Colonic mucosa (tissue), 4 donors: ENCODE measurements around the gene MSH3. TPM values are rescaled to one million over a fixed set of nuclear protein-coding genes. Genes with fewer than 3 reads are reported as not detected.

Experiments used
- DNase-seq: peaks from one replicate; pipeline ENCODE4 v3.0.0-alpha.2; 2020
- H3K27ac ChIP-seq: fragments of 200-600 bp; one replicate; pipeline ENCODE4 v1.8.0; 2021
- H3K27me3 ChIP-seq: fragments of 200-600 bp; one replicate; pipeline ENCODE4 v1.8.0; 2021
- H3K36me3 ChIP-seq: fragments of 200-600 bp; one replicate; pipeline ENCODE4 v1.8.0; 2021
- H3K4me1 ChIP-seq: fragments of 200-600 bp; one replicate; pipeline ENCODE4 v1.8.0; 2021; ENCODE audit warnings: mild to moderate bottlenecking
- H3K4me3 ChIP-seq: fragments of 200-600 bp; one replicate; pipeline ENCODE4 v1.8.0; 2021
- H3K9ac ChIP-seq, 2 donors: one replicate each; pipeline ENCODE4 v1.7.0; 2013; ENCODE audit warnings: control low read depth in 2 of 2, low read depth in 2 of 2, low read length in 2 of 2
- H3K9me3 ChIP-seq: fragments of 200-600 bp; one replicate; pipeline ENCODE4 v1.8.0; 2021
- intact Hi-C: fragments of 100-400 bp; cut with DNase I; formaldehyde crosslinking; loops from one replicate; pipeline ENCODE4 v1.14.1; 2022
- total RNA-seq, 2 donors: library from RNA; stranded (reverse); fragmentation: NEBNext Ultra II Directional in 1 of 2; extraction: Animal tissue kit (Norgen Biotek cat#: 25700) in 1 of 2; gene quantifications; one replicate each; pipeline ENCODE4 v1.2.1, GENCODE V29; 2021
- TF ChIP-seq, protein P1 (sequence below): fragments of 200-600 bp; IDR thresholded peaks from one replicate; pipeline ENCODE4 v1.8.0; 2022; ENCODE audit warnings: antibody characterized with exemption, mild to moderate bottlenecking
- donor health status: healthy.
- donor health status: DM: no; HTN: no; CAD: no.
- donor health status: DM: no; HTN: no; CAD: no.

MSH3 gene
- total RNA-seq, 2 donors from 2014 or later, result 15.1 to 16.3 TPM

DNA sequence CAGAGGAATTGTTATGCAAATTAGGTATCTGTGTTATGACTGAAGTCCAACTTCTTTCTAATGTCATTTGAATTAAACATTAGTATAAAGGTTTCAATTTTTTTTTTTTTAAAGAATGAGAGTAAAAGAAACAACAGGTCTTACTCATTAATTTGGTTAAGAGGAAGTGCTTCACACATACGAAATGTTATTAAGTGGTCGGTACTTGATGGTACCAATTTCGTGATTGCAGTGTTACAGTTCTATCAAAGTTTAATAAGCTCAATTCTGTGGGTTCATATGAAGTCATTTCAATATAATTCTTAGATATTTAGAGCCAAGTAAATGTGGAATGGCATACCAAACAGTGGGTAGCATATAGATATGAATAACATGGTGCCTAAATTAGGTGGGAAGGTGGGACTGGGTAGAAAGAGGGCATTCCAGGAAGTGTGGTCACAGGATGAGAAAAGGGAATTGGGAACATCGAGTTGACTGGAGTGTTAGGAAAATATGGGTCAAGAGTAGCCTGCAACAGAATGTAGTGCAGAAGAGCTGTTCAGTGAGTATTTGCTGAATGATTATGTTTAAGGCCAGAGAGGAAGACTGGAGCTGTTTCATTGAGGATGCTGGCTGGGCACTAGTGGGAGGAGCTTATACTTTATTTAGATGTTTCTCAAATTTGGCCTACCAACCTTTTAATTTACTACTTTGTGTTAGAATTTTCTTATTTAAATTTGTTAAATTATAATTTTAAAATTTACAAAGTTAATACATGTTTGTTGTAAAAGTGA lies 34.4 kb downstream of the MSH3 start:
- Histone ChIP-seq H3K4me3 (no peak overlapping the region), H3K36me3 (no peaks in the 10 kb centered on the region), H3K9me3 (no peaks in the 10 kb centered on the region), H3K9ac (no peak overlapping the region), H3K4me1 (no peaks in the 10 kb centered on the region), H3K27ac (no peak overlapping the region), H3K27me3 (no peaks in the 10 kb centered on the region)
- TF ChIP-seq, protein P1, sequence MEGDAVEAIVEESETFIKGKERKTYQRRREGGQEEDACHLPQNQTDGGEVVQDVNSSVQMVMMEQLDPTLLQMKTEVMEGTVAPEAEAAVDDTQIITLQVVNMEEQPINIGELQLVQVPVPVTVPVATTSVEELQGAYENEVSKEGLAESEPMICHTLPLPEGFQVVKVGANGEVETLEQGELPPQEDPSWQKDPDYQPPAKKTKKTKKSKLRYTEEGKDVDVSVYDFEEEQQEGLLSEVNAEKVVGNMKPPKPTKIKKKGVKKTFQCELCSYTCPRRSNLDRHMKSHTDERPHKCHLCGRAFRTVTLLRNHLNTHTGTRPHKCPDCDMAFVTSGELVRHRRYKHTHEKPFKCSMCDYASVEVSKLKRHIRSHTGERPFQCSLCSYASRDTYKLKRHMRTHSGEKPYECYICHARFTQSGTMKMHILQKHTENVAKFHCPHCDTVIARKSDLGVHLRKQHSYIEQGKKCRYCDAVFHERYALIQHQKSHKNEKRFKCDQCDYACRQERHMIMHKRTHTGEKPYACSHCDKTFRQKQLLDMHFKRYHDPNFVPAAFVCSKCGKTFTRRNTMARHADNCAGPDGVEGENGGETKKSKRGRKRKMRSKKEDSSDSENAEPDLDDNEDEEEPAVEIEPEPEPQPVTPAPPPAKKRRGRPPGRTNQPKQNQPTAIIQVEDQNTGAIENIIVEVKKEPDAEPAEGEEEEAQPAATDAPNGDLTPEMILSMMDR, result no peak
- DNase-seq, result no peak
- intact Hi-C loops, result loop anchor here (10.0 kb wide), 1 partner anchor 506 kb away; no protein-coding TSS in a partner anchor

- Histone ChIP-seq H3K27ac (no peak overlapping the region), H3K27me3 (no peaks in the 10 kb centered on the region), H3K9ac (no peak overlapping the region), H3K9me3 (no peaks in the 10 kb centered on the region), H3K4me3 (no peak overlapping the region), H3K4me1 (no peaks in the 10 kb centered on the region), H3K36me3 (no peaks in the 10 kb centered on the region)
- DNase-seq, result no peak
- TF ChIP-seq, protein P1, result no peak
- intact Hi-C loops, result loop anchor here (10.0 kb wide), 1 partner anchor 505 kb away; no protein-coding TSS in a partner anchor
These were observed 35.2 kb downstream of the MSH3 start for GRCh38 chr5:80689627-80690026.

GRCh38 chr5:80695666-80696065 lies 41.2 kb downstream of the MSH3 start:
- no peak for DNase-seq
- Histone ChIP-seq H3K9ac (no peak overlapping the region), H3K36me3 (no peaks in the 10 kb centered on the region), H3K4me3 (no peak overlapping the region), H3K27ac (no peak overlapping the region), H3K9me3 (no peaks in the 10 kb centered on the region), H3K4me1 (peaks cover 4% of the 10 kb centered on the region), H3K27me3 (no peaks in the 10 kb centered on the region)
- TF ChIP-seq, protein P1, result no peak
- intact Hi-C loops, result no loop called here

- H3K27ac ChIP-seq, result no peak overlapping the region
- H3K4me3 ChIP-seq, result no peak overlapping the region
- no peaks in the 10 kb centered on the region for H3K27me3 ChIP-seq
- H3K4me1 ChIP-seq, result peaks cover 4% of the 10 kb centered on the region
- no peaks in the 10 kb centered on the region for H3K9me3 ChIP-seq
- intact Hi-C loops, result no loop called here
- TF ChIP-seq, protein P1, result no peak
- no peaks in the 10 kb centered on the region for H3K36me3 ChIP-seq
- no peak for DNase-seq
- no peak overlapping the region for H3K9ac ChIP-seq
These were observed 42.0 kb downstream of the MSH3 start for GRCh38 chr5:80696450-80696849.

DNA sequence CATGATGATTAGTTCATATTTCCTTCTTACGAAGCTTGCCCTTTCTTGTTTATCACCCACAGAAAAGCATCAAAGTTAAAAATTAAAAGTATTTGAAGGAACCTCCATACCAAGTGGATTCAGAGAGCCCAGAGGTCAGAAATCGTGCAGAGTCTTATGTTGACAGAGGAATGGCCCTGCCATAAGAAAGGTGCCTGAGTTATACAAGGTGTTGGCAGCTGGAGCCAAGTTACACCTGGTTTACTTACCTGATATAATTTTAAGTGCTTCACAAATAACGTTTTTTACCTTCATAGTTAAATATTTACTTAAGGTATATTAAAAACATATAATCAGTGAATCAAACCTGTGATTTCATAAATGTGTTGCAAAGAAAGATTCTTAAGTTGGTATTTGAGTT lies 42.6 kb downstream of the MSH3 start:
- intact Hi-C loops, result no loop called here
- H3K4me3 ChIP-seq, result no peak overlapping the region
- H3K9ac ChIP-seq, result no peak overlapping the region
- TF ChIP-seq, protein P1, result no peak
- H3K9me3 ChIP-seq, result no peaks in the 10 kb centered on the region
- no peaks in the 10 kb centered on the region for H3K36me3 ChIP-seq
- peak; percentile 43 for DNase-seq
- no peak overlapping the region for H3K27ac ChIP-seq
- H3K27me3 ChIP-seq, result no peaks in the 10 kb centered on the region
- H3K4me1 ChIP-seq, result peaks cover 4% of the 10 kb centered on the region
